Muscle of back (tissue), 11 donors: ENCODE results near the gene DAAM2. TPM values are rescaled to one million over a fixed set of nuclear protein-coding genes. Genes with fewer than 3 reads are reported as not detected.

Experiments
- DNase-seq, 3 donors: peaks; one replicate each; pipeline versions ENCODE4 v3.0.0 to v3.0.0-alpha.2; 2013
- polyA plus RNA-seq, 10 donors: library from polyadenylated mRNA; unstranded; fragments of 120-200 nt; gene quantifications; one replicate each; pipeline ENCODE4 v1.2.1, GENCODE V29; 2013; ENCODE audit not compliant: insufficient read length in 10 of 10

Gene DAAM2
- polyA plus RNA-seq, 10 donors: 27.3 to 42.6 (median 33.9) TPM

DNA sequence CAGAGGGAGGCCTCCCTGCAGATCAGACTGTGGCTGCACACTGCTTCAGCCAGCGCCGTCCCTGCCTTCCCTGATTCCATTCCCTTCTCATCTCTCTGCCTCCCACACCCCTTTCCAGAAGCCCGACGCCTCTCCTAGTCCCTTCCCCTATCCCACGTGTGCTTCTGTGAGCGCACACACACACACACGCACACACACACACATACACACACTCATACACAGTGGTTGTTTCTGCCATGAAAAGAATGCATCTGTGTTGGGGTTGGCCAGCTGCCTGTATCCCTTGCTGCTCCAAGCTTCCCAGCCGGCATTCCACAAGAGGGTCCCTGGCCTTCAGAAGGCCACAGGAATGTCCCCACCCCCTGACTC is 90.3 kb downstream of the DAAM2 start:
- DNase-seq: peak; percentile 73 to 97 (median 85)

DNA sequence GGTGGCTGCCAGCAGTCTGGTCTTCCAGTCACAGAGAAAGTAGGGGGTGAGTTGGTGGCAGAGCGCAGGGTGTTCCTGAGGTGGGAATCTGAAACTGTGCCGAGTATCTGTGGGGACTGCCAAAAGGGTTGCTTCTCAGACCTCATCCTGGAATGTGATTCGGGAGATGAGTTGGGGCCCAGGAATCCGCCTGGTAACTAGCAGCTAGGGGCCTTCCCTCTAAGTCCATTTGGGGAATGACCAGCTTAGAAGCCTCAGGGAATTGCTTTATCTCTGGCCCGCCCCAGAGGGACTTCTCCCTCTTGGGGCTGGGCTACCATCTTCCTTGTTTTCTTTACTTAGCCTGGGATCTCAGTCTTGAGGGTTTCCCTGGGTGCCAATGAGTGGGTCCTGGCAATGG is 92.5 kb downstream of the DAAM2 start:
- DNase-seq: no peak

DNA sequence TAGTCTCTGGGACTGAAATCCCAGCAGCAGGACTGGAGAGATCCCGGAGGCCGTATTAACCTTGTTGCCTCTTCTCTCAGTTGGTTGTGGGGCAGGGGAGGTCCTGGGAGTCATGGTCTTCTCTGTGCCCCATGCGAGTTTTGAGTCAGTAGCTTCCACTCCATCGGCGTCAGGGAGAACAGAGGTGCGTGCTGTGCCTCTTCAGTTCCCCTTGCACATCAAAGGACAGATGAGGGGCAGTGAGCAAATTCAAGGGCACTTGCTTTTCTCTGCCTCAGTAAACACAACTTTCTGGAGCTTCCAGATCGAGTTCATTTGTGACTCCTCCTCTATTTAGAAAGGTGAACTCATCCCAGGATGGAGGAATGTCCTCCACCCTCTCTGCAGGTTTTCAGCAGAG is 93.5 kb downstream of the DAAM2 start:
- no peak for DNase-seq

- DNase-seq: no peak
Observed at GRCh38 chr6:39886871-39887270, 94.7 kb downstream of the DAAM2 start.

DNA sequence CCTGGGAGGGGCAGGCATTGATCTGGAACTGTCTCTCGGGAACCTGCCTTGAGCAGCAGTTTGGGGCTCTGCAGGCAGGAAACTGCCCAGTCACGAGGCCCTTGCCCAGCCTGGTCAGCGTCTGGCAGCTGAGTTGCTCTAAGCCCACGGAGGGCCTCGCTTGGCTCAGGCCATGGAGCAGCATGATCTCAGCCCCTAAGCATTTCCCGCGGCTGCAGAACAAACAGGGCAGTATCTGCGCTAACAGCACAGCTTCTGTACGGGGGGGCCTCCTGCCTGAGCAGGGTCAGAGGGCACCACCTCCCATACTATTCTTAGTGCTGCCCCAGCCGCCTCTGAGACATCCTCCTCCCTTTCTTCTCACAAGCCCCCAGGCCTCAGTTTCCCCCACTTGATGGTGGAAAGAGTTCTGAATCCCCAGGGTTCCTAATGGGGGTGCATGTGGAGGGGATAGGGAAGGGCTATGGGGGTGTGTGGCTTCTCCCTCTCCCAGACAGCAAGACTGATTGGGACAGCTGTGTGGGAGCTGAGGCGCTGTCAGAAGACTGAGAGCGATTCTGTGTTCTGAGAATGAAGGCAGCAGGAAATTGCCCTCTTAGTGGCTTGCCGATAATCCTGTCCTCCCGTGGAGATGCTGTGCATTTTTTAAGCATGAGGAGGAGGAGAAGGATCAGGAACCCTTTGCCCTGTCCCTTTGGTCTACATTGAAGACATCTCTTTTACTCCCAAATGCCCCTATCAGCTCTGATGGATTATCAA is 95.7 kb downstream of the DAAM2 start:
- DNase-seq: peak; percentile 78 to 86 (median 80)

DNA sequence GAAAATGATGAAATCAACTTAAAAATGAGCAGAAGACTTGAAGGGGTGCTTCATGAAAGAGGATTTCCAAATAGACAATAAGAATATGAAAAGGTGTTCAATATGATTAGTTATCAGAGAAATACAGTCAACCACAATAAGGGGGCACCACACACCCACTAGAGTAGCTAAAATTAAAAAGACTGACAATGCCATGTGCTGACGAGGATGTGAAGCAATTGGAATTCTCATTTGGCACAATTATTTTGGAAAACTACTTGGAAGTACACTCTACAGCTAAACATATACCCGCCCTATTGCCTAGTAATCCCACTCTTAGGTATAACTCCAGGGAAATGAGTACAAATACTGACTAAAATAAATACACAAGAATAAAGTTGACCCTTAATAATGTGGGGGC is 97.1 kb downstream of the DAAM2 start:
- DNase-seq: no peak

GRCh38 chr6:39891353-39891752 is 99.2 kb downstream of the DAAM2 start:
- no peak for DNase-seq

DNA sequence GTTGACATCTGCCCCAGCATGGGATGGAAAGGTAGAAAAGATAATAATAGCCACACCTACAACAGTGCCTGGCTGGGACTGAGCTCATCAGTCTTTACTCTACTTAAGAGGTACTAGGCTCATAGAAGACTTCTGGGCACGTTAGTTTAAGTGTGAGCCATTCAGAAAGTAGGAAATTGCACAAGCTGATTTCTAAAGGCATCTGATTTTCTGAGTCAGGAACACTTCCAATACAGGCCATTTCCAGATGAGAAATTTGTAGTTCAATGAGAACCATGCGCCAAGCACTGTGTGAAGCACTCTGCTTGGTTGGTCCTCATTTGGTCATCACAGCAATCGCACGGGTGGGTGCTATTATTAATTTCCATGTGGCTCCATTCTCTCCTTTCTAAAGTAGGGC is 99.8 kb downstream of the DAAM2 start:
- no peak for DNase-seq

DNA sequence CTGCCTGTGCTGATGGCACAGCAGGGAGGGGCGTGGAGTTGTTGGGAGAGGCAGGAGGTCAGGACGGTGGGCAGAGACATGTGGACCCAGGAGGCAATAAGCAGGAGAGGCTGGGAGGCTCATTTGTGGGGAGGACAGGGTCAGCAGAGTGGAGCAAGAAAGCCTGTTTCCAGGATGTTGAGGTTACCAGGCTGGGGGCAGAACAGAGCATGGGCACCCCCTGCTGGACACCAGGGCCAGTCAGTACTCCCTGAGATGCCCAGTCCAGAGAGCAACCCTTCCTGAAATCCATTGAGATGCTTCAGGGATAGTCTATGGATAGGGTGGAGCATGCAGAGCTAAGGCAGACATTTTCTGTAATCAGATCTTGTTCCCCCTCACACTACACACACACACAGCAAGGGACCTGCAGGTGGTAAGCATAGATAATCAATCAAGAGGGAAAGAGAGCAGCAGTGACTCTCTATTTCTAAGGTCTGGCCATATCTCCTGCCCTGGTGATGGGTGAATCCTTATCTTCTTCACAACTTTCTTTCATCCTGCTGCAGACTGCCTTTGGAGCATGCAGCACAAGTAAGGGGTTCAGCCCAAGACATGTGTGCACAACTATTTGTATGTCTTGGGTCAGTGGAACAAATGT is 100.4 kb downstream of the DAAM2 start:
- peak in 2 of 3 donors; percentile 67 to 77 for DNase-seq

- no peak for DNase-seq
Observed at GRCh38 chr6:39893286-39893685, 101.1 kb downstream of the DAAM2 start.

GRCh38 chr6:39896701-39897100 is 104.5 kb downstream of the DAAM2 start:
- DNase-seq: no peak

- no peak for DNase-seq
Observed at GRCh38 chr6:39897698-39898097, 105.5 kb downstream of the DAAM2 start.

GRCh38 chr6:39898625-39899024 is 106.4 kb downstream of the DAAM2 start:
- DNase-seq: no peak

DNA sequence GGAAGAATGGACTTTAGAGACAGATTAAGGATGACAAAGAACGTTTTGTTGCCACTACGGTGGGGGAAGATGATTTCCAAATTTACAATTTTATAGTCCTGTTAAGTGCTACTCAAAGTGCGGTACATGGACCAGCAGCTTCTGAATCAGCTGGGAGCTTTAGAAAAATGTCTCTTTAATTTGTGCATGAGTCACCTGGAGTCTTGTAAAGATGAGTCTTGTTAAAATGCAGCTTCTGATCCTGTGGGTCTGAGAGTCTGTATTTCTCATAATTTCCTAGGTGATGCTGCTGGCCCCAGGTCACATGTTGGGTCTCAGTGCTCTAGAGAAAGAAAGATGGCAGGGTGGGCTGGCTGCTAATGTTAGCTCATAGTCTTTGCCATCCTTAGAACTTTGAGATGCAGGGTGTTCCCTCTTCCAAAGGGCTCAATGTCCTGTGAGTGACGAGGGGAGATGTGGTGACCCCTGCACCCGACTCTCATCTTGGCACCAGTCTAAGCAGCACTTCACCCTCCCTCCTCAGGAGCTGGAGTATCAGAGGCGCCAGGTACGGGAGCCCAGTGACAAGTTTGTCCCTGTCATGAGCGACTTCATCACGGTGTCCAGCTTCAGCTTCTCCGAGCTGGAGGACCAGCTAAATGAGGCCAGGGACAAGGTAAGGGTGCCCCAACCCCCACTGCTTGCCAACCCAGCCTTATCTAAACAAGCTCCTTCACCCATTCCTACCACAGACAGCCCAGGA is 107.5 kb downstream of the DAAM2 start:
- DNase-seq: no peak

- DNase-seq: no peak
Observed at GRCh38 chr6:39901116-39901655, 109.0 kb downstream of the DAAM2 start.

- no peak for DNase-seq
Observed at GRCh38 chr6:39901670-39902069, 109.5 kb downstream of the DAAM2 start.

DNA sequence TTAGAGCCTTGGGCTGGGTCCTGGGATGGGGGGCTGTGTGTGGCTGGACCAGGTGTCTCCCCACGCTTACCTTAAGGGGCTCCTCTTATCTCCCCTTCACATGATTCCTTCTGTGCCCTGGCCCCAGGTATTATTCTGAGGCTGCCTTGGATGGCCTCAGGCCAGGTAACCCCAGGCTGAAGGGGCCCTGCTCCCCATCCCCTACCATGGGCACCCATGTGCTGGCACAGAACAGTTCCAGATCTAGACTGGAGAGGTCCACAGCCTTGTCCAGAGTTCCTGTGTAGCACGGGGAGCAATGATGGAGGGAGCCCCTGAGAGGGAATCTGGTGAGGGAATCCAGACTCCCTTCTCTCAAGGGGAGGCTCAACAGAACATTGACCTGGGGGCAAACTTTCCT is 110.0 kb downstream of the DAAM2 start:
- DNase-seq: no peak

DNA sequence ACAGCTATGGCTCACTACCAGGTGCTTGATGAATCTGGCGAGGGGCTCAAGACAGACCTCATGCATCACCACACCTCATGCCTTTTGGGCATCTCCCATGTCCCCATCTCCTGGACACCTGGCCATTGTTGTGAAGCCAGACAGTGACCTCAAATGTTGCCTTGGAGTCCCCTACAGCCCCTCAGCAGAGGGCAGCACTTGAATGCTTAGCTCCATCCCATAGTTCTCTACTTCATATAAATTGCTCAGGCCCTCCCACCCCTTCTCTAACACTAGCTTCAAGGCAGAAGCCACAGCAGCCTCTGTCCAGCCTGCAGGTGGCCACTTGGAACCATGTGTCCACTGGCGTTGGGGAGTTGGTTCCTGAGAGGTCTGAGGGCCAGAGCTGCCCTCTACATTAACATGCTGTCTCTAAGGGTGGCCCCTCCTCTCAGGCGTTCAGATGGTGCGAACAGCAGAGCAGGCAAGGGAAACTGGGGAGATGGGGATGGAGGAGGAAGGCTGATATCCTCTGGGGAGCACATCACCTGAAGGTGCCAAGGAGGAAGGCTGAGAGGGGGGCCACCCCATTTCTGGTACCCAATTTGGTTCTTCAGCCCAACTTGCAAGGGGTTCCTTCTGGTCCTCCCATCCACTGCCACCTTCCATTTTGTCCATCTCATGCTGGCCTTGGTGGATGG is 110.8 kb downstream of the DAAM2 start:
- no peak for DNase-seq

GRCh38 chr6:39903656-39904055 is 111.5 kb downstream of the DAAM2 start:
- DNase-seq: no peak

DNA sequence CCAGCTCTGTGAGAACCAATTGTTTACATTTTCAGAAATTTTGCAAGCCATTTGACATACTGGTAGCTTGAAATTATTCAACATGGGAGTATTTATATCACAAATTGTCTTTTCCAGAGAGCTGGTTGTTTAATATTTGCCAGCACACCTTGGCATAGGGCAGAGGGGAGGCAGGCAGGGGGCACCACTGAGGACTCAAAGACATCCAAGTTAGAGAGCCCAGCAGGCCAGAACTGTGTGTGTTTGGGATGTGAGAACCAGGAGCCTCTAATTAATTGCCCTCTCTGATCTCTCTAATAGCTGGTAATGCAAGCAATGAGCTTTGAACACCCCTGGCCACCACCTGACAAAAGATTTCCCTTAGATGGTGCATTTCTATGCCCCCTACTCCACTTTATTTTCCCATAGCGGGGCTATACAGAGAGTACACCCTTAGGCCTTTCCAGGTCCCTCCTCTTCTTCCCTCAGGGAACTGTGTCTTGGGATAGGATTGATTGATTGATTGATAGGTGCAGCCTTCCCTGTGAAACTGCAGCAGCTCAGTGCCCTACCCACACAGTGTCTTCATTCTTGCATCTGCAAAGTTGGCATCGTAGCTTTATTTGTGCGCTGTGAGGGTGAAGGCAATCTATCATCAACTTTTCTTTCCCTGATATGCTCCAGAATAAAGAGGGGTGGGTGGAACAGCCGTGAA is 112.9 kb downstream of the DAAM2 start:
- no peak for DNase-seq

DNA sequence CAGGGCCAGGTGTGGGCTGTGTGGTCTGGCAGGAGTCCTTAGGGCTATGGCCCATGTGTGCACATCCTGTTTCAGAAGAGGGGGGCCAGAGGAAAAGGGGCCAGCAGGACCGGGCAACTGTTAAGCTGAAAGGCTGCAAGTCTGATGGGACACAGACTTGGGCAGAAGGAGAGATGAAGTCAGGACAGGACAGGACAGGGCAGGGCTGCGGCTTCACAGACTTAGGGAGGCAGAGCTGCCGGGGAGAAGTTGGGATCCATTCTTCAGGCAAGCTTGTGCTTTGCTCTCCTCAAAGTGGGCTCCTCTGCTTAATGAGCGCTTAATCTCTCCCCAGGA is 113.4 kb downstream of the DAAM2 start:
- DNase-seq: no peak

DNA sequence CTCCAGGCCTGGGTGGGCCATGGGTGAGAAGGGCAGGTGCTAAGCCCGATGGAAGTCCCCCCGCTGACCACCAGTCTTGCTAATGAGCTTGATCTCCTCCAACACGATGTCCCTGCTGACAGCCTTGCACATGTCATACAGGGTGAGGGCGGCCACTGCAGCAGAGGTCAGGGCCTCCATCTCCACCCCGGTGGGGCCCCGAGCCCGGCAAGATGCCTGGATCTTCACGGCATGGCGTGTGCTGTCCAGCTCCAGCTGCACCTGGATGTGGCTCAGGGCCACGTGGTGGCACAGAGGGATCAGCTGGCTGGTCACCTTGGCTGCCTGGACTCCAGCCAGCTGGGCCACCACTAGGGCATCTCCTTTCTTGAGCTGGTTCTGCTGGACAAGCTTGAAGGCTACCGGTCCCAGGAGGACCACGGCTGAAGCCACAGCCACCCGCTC is 114.2 kb downstream of the DAAM2 start:
- DNase-seq: no peak
